Astrocyte (in vitro differentiated cells and primary cell): Measurements from ENCODE around the gene RBM47.

Experiments
- CTCF ChIP-seq: IDR thresholded peaks from 2 replicates; pipeline ENCODE4 v1.5.1; 2011; ENCODE audit warnings: low read depth, mild to moderate bottlenecking, inconsistent platforms, low read length, moderate library complexity; ENCODE audit not compliant: insufficient read depth
- EZH2 ChIP-seq: IDR thresholded peaks from 2 replicates; pipeline ENCODE4 v1.6.1; 2012; ENCODE audit warnings: mild to moderate bottlenecking, low read length, inconsistent platforms; ENCODE audit not compliant: insufficient read depth

GRCh38 chr4:40427128-40427527 is 202.5 kb downstream of the RBM47 start:
- no peak for TF ChIP-seq EZH2
- no peak for TF ChIP-seq CTCF
